GM23338 (cell line): ENCODE measurements around the gene MTA1. TPM values are rescaled to one million over a fixed set of nuclear protein-coding genes. Genes with fewer than 3 reads are reported as not detected.

Source experiments
- ATAC-seq: fragments of 200-7000 bp; cut with Tn5 transposase; 3 replicates; pipeline ENCODE4 v1.9.1; 2020
- DNase-seq: peaks from one replicate; pipeline ENCODE4 v3.0.0-alpha.2; 2015; ENCODE audit warnings: low spot score
- H2AFZ ChIP-seq: fragments of 200-600 bp; sonication (generic); 2 replicates; pipeline ENCODE4 v1.8.0; 2016; ENCODE audit warnings: antibody characterized with exemption, mild to moderate bottlenecking, moderate library complexity
- H3F3A ChIP-seq: fragments of 200-600 bp; sonication (generic); replicated peaks from 2 replicates; pipeline ENCODE4 v1.8.0; 2017; ENCODE audit warnings: antibody characterized with exemption, mixed run types, low read depth
- H3K27ac ChIP-seq: fragments of 200-600 bp; sonication (generic); 2 replicates; pipeline ENCODE4 v1.6.1; 2016; ENCODE audit warnings: low read depth
- H3K27me3 ChIP-seq: fragments of 200-600 bp; sonication (generic); 2 replicates; pipeline ENCODE4 v1.8.0; 2016; ENCODE audit warnings: mild to moderate bottlenecking, mixed run types, moderate library complexity; ENCODE audit not compliant: insufficient read depth
- H3K36me3 ChIP-seq: fragments of 200-600 bp; sonication (generic); 2 replicates; pipeline ENCODE4 v1.8.0; 2016; ENCODE audit warnings: mild to moderate bottlenecking; ENCODE audit not compliant: insufficient read depth
- H3K4me1 ChIP-seq: fragments of 200-600 bp; sonication (generic); 2 replicates; pipeline ENCODE4 v1.8.0; 2016; ENCODE audit warnings: mild to moderate bottlenecking, moderate library complexity; ENCODE audit not compliant: insufficient read depth
- H3K4me2 ChIP-seq: fragments of 200-600 bp; sonication (generic); 2 replicates; pipeline ENCODE4 v1.7.1; 2017; ENCODE audit warnings: mixed run types
- H3K4me3 ChIP-seq: fragments of 200-600 bp; sonication (generic); 2 replicates; pipeline ENCODE4 v1.6.1; 2016; ENCODE audit warnings: mixed run types
- H3K79me2 ChIP-seq: fragments of 200-600 bp; sonication (generic); replicated peaks from 2 replicates; pipeline ENCODE4 v1.8.0; 2017; ENCODE audit warnings: mild to moderate bottlenecking; ENCODE audit not compliant: insufficient read depth
- H3K9me2 ChIP-seq: fragments of 200-600 bp; sonication (generic); 2 replicates; pipeline ENCODE4 v1.8.0; 2017; ENCODE audit not compliant: insufficient read depth
- H4K20me1 ChIP-seq: fragments of 200-600 bp; sonication (generic); replicated peaks from 2 replicates; pipeline ENCODE4 v1.8.0; 2017; ENCODE audit warnings: mild to moderate bottlenecking; ENCODE audit not compliant: insufficient read depth
- H3K27ac Mint-ChIP-seq: 2 replicates; pipeline ENCODE4 v1.8.0; 2020; ENCODE audit warnings: inconsistent platforms, mild to moderate bottlenecking, moderate library complexity, mixed read lengths
- H3K27me3 Mint-ChIP-seq: 3 replicates; pipeline ENCODE4 v1.8.0; 2022; ENCODE audit warnings: low read depth, mild to moderate bottlenecking, moderate library complexity, mixed read lengths, inconsistent platforms; ENCODE audit not compliant: insufficient read depth, poor library complexity
- H3K36me3 Mint-ChIP-seq: 3 replicates; pipeline ENCODE4 v1.8.0; 2021; ENCODE audit warnings: low read depth, mild to moderate bottlenecking, inconsistent platforms, moderate library complexity, mixed read lengths
- H3K4me1 Mint-ChIP-seq: 3 replicates; pipeline ENCODE4 v1.8.0; 2020; ENCODE audit warnings: mild to moderate bottlenecking, inconsistent platforms, mixed read lengths
- H3K4me3 Mint-ChIP-seq: 3 replicates; pipeline ENCODE4 v1.8.0; 2021; ENCODE audit warnings: moderate library complexity, mild to moderate bottlenecking, inconsistent platforms, mixed read lengths
- H3K9me3 Mint-ChIP-seq: 3 replicates; pipeline ENCODE4 v1.8.0; 2020; ENCODE audit warnings: moderate library complexity, mild to moderate bottlenecking, inconsistent platforms, mixed read lengths
- CREB1 ChIP-seq: fragments of 250-450 bp; sonication (Bioruptor Pico); IDR thresholded peaks from 2 replicates; pipeline ENCODE4 v1.5.0; 2020; ENCODE audit warnings: low read depth, mild to moderate bottlenecking, moderate library complexity
- EZH2 ChIP-seq: fragments of 200-600 bp; sonication (generic); IDR thresholded peaks from one replicate; pipeline ENCODE4 v1.8.0; 2017; ENCODE audit warnings: antibody characterized with exemption, mild to moderate bottlenecking, low read depth; ENCODE audit not compliant: unreplicated experiment
- EZH2phosphoT487 ChIP-seq: fragments of 200-600 bp; sonication (generic); IDR thresholded peaks from one replicate; pipeline ENCODE4 v1.8.1; 2018; ENCODE audit warnings: antibody characterized with exemption; ENCODE audit not compliant: unreplicated experiment
- JUNB ChIP-seq: IDR thresholded peaks from one replicate; pipeline ENCODE4 v1.6.1; 2016; ENCODE audit warnings: antibody characterized with exemption; ENCODE audit not compliant: unreplicated experiment
- NANOG ChIP-seq: IDR thresholded peaks from 2 replicates; pipeline ENCODE4 v1.6.1; 2016; ENCODE audit warnings: antibody characterized with exemption, borderline replicate concordance
- POLR2AphosphoS5 ChIP-seq: IDR thresholded peaks from 2 replicates; pipeline ENCODE4 v1.6.1; 2016; ENCODE audit warnings: antibody characterized with exemption, low read depth
- STAT1 ChIP-seq: IDR thresholded peaks from one replicate; pipeline ENCODE4 v1.6.1; 2016; ENCODE audit warnings: antibody characterized with exemption; ENCODE audit not compliant: unreplicated experiment
- ZNF114 ChIP-seq: fragments of 250-450 bp; sonication (Bioruptor Pico); IDR thresholded peaks from 2 replicates; pipeline ENCODE4 v1.5.0; 2020; ENCODE audit warnings: mild to moderate bottlenecking, moderate library complexity
- ZNF331 ChIP-seq: fragments of 250-450 bp; sonication (Bioruptor Pico); IDR thresholded peaks from 2 replicates; pipeline ENCODE4 v1.5.0; 2020; ENCODE audit warnings: low read depth, mild to moderate bottlenecking, moderate library complexity
- polyA plus RNA-seq: library from polyadenylated mRNA; unstranded; fragments of >200 nt; fragmentation: Nextera tagmentation; extraction: Ambion mirVana; gene quantifications from 2 replicates; pipeline ENCODE4 v1.2.1, GENCODE V29; 2016
- total RNA-seq: library from RNA; depleted of rRNA; stranded (reverse); fragments of >200 nt; shearing (Covaris generic); gene quantifications from 2 replicates; pipeline ENCODE4 v1.2.3, GENCODE V29; 2014
- TF ChIP-seq, protein P1 (sequence below): IDR thresholded peaks from one replicate; pipeline ENCODE4 v1.6.1; 2018; ENCODE audit warnings: antibody characterized with exemption; ENCODE audit not compliant: unreplicated experiment
- TF ChIP-seq, protein P2 (sequence below), 2 experiments: fragments of 200-600 bp in 1 of 2; sonication (generic) in 1 of 2; conservative IDR thresholded peaks; 2 replicates each; pipeline versions ENCODE4 v1.5.1 to v1.6.1; 2016 to 2017; ENCODE audit warnings: antibody characterized with exemption in 2 of 2, low read depth in 2 of 2, mild to moderate bottlenecking in 2 of 2, moderate library complexity in 1 of 2
- TF ChIP-seq, protein P3 (sequence below): IDR thresholded peaks from 2 replicates; pipeline ENCODE4 v1.6.1; 2016; ENCODE audit warnings: antibody characterized with exemption

Gene MTA1
- total and polyA plus RNA-seq, 2 experiments from 2014 or later: 53.3 to 126 TPM

DNA sequence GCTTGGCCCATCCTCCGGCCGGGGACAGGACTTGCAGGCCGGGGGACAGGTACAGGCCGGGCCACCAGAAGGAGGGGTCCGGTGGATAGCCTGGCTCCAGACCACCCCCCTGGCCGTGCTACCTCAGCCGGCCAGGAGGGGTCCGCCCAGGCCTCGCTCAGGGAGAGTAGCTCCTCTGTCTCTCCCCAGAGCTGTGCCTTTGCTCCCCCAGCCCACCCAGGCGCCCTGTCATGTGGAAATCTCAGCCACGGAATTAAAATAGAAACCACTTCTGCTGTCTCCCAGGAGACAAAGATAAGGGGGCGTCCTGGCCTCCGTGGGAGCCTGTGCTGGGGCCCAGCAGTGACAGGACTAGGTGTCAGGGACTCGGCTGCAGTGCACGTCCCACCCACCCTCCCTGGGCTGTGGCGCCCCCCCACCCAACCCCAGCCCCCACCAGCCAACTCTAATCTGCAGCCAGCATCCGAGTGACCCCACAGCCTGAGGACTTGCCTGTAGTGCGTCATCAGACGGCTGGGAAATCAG lies 51.7 kb downstream of the MTA1 start:
- H3K4me3 Mint-ChIP-seq: no peak overlapping the region
- Histone ChIP-seq H3K27me3 (peaks cover 17% of the 10 kb centered on the region), H4K20me1 (no peaks in the 10 kb centered on the region; the same call in 1 of the 2 replicates), H2AFZ (no peak overlapping the region), H3K27ac (0 out of 2 replicates have a peak overlapping the region, but pooled peaks have one; percentile 79), H3K4me2 (no peak overlapping the region; the same call in 1 of the 2 replicates), H3K9me2 (no peaks in the 10 kb centered on the region), H3K4me3 (no peak overlapping the region), H3K4me1 (peaks cover 17% of the 10 kb centered on the region; the same call in 1 of the 2 replicates), H3F3A (peaks cover 9% of the 10 kb centered on the region; the same call in 1 of the 2 replicates), H3K36me3 (no peaks in the 10 kb centered on the region), H3K79me2 (no peaks in the 10 kb centered on the region)
- H3K4me1 Mint-ChIP-seq: peaks cover 3% of the 10 kb centered on the region
- H3K27ac Mint-ChIP-seq: no peak overlapping the region
- H3K36me3 Mint-ChIP-seq: peaks cover 3% of the 10 kb centered on the region; the same call in 1 of the 3 replicates
- peak; percentile 39 for ATAC-seq
- DNase-seq: peak; percentile 72
- peaks cover 23% of the 10 kb centered on the region for H3K27me3 Mint-ChIP-seq
- H3K9me3 Mint-ChIP-seq: no peaks in the 10 kb centered on the region
- TF ChIP-seq NANOG: no peak
- TF ChIP-seq, protein P1, sequence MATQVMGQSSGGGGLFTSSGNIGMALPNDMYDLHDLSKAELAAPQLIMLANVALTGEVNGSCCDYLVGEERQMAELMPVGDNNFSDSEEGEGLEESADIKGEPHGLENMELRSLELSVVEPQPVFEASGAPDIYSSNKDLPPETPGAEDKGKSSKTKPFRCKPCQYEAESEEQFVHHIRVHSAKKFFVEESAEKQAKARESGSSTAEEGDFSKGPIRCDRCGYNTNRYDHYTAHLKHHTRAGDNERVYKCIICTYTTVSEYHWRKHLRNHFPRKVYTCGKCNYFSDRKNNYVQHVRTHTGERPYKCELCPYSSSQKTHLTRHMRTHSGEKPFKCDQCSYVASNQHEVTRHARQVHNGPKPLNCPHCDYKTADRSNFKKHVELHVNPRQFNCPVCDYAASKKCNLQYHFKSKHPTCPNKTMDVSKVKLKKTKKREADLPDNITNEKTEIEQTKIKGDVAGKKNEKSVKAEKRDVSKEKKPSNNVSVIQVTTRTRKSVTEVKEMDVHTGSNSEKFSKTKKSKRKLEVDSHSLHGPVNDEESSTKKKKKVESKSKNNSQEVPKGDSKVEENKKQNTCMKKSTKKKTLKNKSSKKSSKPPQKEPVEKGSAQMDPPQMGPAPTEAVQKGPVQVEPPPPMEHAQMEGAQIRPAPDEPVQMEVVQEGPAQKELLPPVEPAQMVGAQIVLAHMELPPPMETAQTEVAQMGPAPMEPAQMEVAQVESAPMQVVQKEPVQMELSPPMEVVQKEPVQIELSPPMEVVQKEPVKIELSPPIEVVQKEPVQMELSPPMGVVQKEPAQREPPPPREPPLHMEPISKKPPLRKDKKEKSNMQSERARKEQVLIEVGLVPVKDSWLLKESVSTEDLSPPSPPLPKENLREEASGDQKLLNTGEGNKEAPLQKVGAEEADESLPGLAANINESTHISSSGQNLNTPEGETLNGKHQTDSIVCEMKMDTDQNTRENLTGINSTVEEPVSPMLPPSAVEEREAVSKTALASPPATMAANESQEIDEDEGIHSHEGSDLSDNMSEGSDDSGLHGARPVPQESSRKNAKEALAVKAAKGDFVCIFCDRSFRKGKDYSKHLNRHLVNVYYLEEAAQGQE: no peak
- no peak for TF ChIP-seq JUNB
- TF ChIP-seq, protein P2, sequence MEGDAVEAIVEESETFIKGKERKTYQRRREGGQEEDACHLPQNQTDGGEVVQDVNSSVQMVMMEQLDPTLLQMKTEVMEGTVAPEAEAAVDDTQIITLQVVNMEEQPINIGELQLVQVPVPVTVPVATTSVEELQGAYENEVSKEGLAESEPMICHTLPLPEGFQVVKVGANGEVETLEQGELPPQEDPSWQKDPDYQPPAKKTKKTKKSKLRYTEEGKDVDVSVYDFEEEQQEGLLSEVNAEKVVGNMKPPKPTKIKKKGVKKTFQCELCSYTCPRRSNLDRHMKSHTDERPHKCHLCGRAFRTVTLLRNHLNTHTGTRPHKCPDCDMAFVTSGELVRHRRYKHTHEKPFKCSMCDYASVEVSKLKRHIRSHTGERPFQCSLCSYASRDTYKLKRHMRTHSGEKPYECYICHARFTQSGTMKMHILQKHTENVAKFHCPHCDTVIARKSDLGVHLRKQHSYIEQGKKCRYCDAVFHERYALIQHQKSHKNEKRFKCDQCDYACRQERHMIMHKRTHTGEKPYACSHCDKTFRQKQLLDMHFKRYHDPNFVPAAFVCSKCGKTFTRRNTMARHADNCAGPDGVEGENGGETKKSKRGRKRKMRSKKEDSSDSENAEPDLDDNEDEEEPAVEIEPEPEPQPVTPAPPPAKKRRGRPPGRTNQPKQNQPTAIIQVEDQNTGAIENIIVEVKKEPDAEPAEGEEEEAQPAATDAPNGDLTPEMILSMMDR (conservative IDR thresholded peaks at IDR 0.05; ENCODE audit: low read depth in 2 of 2): peak; percentile 27 to 38; a peak in 3 of 4 replicates
- no peak for TF ChIP-seq ZNF114
- TF ChIP-seq POLR2AphosphoS5: 0 out of 2 replicates have a peak, but pooled peaks have one; percentile 10

DNA sequence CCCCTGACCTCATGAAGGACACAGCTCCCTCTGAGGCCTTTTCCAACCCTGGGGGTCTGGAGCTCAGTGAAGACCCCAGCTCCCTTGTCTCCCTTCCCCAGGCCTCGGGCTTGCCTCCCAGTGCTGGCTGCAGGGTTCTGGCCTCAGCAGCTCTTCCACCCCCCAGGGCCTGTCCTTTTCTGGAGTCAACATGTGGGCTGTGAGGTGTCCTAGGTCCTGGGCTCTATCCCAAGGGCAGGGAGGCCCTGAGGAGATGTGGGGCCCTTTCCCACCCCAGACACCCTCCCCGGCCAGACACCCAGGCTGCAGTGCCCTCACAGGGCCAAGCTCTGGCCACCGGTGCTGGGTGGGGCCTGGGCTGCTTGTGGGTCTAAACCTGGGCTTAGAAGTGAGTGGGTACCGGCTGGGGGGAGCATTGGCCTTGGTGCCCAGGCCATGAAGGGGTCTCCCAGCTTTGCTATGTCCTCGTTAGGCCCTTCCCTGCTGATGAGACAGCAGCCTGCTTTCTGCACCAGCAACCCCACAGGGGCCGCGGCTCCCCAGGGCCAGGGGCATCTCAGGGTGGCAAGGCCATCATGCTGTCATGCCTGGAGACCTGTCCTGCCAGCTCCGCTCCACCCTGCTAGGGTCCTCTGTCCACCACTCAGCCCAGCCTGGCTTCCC lies 52.3 kb downstream of the MTA1 start:
- no peak overlapping the region for H3K27ac Mint-ChIP-seq
- no peak overlapping the region for H3K4me3 Mint-ChIP-seq
- Histone ChIP-seq H3K79me2 (no peaks in the 10 kb centered on the region), H3K4me2 (no peak overlapping the region), H3F3A (peaks cover 9% of the 10 kb centered on the region; the same call in 1 of the 2 replicates), H3K4me3 (no peak overlapping the region), H2AFZ (no peak overlapping the region), H4K20me1 (no peaks in the 10 kb centered on the region; the same call in 1 of the 2 replicates), H3K4me1 (peaks cover 18% of the 10 kb centered on the region; the same call in 1 of the 2 replicates), H3K9me2 (no peaks in the 10 kb centered on the region), H3K36me3 (no peaks in the 10 kb centered on the region), H3K27me3 (peaks cover 23% of the 10 kb centered on the region), H3K27ac (no peak overlapping the region)
- no peak for DNase-seq
- H3K27me3 Mint-ChIP-seq: peaks cover 27% of the 10 kb centered on the region
- peaks cover 2% of the 10 kb centered on the region; the same call in 1 of the 3 replicates for H3K36me3 Mint-ChIP-seq
- peaks cover 3% of the 10 kb centered on the region for H3K4me1 Mint-ChIP-seq
- ATAC-seq: no peak
- no peaks in the 10 kb centered on the region for H3K9me3 Mint-ChIP-seq
- TF ChIP-seq STAT1: no peak
- TF ChIP-seq JUNB: no peak
- no peak for TF ChIP-seq EZH2phosphoT487
- no peak for TF ChIP-seq EZH2
- no peak for TF ChIP-seq CREB1 (CRISPR knock-in tag)
- TF ChIP-seq, protein P3, sequence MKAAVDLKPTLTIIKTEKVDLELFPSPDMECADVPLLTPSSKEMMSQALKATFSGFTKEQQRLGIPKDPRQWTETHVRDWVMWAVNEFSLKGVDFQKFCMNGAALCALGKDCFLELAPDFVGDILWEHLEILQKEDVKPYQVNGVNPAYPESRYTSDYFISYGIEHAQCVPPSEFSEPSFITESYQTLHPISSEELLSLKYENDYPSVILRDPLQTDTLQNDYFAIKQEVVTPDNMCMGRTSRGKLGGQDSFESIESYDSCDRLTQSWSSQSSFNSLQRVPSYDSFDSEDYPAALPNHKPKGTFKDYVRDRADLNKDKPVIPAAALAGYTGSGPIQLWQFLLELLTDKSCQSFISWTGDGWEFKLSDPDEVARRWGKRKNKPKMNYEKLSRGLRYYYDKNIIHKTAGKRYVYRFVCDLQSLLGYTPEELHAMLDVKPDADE: no peak
- no peak for TF ChIP-seq ZNF114
- no peak for TF ChIP-seq ZNF331 (CRISPR knock-in tag)
- TF ChIP-seq NANOG: no peak
- no peak for TF ChIP-seq POLR2AphosphoS5
